Measurements from ENCODE around the gene IL18. TPM values are rescaled to one million over a fixed set of nuclear protein-coding genes. Genes with fewer than 3 reads are reported as not detected.

IL18 gene
- total RNA-seq, 1 experiment from 2014 or later, result 0.31 TPM

DNA sequence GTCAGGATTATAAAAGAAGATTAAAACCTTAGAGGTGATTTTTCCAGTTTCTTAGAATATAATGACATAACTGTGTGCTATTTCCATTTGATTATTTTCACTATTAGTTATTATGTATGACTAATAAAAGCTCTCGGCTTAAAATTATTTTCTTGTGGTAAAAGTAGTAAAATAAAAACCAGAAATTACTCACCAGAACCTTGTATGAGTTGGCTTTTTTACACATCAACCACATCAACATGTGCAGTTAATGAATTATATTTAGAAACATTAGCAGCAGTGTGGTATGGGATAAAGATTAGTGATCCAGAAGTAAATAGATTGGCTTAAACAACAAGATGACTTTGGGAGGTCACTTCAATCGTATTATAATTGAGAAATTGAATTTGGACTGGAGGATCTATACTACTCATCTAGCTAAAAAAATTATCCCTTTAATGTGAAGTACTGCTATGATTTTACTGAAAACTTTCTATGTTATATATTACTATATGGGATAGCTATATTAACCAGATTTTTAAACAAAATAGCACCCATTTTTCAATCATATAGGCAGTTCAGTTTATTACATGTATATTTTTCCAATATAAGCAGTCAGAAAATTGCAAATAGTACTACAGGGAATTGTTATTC, 8.6 kb upstream of the IL18 start:
- no peak overlapping the region for H2BK12ac ChIP-seq (ENCODE audit: insufficient read length, low read depth, low read length)
- H3K27ac Mint-ChIP-seq, result no peak overlapping the region
- no peak overlapping the region for H2BK20ac ChIP-seq (ENCODE audit: low read depth, low read length, poor library complexity, severe bottlenecking)
- H3K36me3 Mint-ChIP-seq (ENCODE audit: insufficient read depth in 1 of 3, low read depth in 3 of 3), result no peaks in the 10 kb centered on the region
- no peaks in the 10 kb centered on the region for H3K79me1 ChIP-seq (ENCODE audit: insufficient read depth, low read depth, low read length, poor library complexity, severe bottlenecking)
- H3K56ac ChIP-seq (ENCODE audit: insufficient read length, low read depth, low read length), result no peak overlapping the region
- H3K9me3 Mint-ChIP-seq, result no peaks in the 10 kb centered on the region
- no peak overlapping the region for H4K8ac ChIP-seq (replicated peaks; ENCODE audit: insufficient read length, low read depth, low read length)
- no peak overlapping the region for H3K23ac ChIP-seq (ENCODE audit: insufficient read length, low read depth, low read length)
- H3K27me3 ChIP-seq (ENCODE audit: insufficient read depth, low read length), result no peaks in the 10 kb centered on the region
- H2AK5ac ChIP-seq (ENCODE audit: insufficient read length, low read length), result no peak overlapping the region
- no CpG with 5 or more reads among the region's 2 CpGs for WGBS (ENCODE audit: extremely low coverage, insufficient read length, low lambda C conversion rate)
- H3K9me3 ChIP-seq (ENCODE audit: control insufficient read depth, low read depth, low read length), result no peaks in the 10 kb centered on the region
- no peaks in the 10 kb centered on the region for H3K79me2 ChIP-seq (ENCODE audit: insufficient read depth, low read length)
- H2BK5ac ChIP-seq (ENCODE audit: insufficient read length, low read length), result no peak overlapping the region
- no peak overlapping the region for H3K4me2 ChIP-seq (ENCODE audit: insufficient read depth, insufficient read length, low read length)
- H3K4me1 Mint-ChIP-seq, result 0 out of 4 replicates have a peak, but pooled peaks cover 0 to 2% of the 10 kb centered on the region in 2 experiments
- no peak for DNase-seq
- no peak overlapping the region for H2BK15ac ChIP-seq (ENCODE audit: low read depth, low read length)
- no peak overlapping the region for H2BK120ac ChIP-seq (ENCODE audit: low read depth, low read length, poor library complexity, severe bottlenecking)
- no peak overlapping the region for H3T11ph ChIP-seq (ENCODE audit: low read length)
- H3K23me2 ChIP-seq (ENCODE audit: insufficient read length, low read depth, low read length, poor library complexity, severe bottlenecking), result no peaks in the 10 kb centered on the region
- no peak overlapping the region for H3K27ac ChIP-seq (ENCODE audit: insufficient read length, low read depth, low read length)
- H3K9ac ChIP-seq (ENCODE audit: extremely low read depth, insufficient read length, low read length), result no peak overlapping the region
- H4K91ac ChIP-seq (ENCODE audit: insufficient read length, low read depth, low read length), result no peak overlapping the region
- H4K20me1 ChIP-seq (ENCODE audit: control insufficient read depth, insufficient read depth, insufficient read length), result no peaks in the 10 kb centered on the region
- H3K4me3 Mint-ChIP-seq, result no peak overlapping the region
- H3K18ac ChIP-seq (ENCODE audit: insufficient read length, low read depth, low read length), result no peak overlapping the region
- no peak overlapping the region for H3K4ac ChIP-seq (ENCODE audit: low read depth, low read length)
- no peak overlapping the region for H3K14ac ChIP-seq (ENCODE audit: insufficient read depth, low read length)
- no peaks in the 10 kb centered on the region for H3K4me1 ChIP-seq (ENCODE audit: insufficient read depth, low read length)
- H2AFZ ChIP-seq (ENCODE audit: low read length), result no peak overlapping the region
- no peak overlapping the region for H4K5ac ChIP-seq (ENCODE audit: insufficient read length, low read depth, low read length)
- TF ChIP-seq, protein P1, sequence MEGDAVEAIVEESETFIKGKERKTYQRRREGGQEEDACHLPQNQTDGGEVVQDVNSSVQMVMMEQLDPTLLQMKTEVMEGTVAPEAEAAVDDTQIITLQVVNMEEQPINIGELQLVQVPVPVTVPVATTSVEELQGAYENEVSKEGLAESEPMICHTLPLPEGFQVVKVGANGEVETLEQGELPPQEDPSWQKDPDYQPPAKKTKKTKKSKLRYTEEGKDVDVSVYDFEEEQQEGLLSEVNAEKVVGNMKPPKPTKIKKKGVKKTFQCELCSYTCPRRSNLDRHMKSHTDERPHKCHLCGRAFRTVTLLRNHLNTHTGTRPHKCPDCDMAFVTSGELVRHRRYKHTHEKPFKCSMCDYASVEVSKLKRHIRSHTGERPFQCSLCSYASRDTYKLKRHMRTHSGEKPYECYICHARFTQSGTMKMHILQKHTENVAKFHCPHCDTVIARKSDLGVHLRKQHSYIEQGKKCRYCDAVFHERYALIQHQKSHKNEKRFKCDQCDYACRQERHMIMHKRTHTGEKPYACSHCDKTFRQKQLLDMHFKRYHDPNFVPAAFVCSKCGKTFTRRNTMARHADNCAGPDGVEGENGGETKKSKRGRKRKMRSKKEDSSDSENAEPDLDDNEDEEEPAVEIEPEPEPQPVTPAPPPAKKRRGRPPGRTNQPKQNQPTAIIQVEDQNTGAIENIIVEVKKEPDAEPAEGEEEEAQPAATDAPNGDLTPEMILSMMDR (conservative IDR thresholded peaks at IDR 0.05), result no peak
- H3K27me3 Mint-ChIP-seq (ENCODE audit: low read depth), result peaks cover 3% of the 10 kb centered on the region

Measured in H9 (cell line).